Fibroblast of skin of right biceps (primary cell): Measurements from ENCODE around the gene THAP5.

Source experiments
- DNase-seq: peaks from one replicate; pipeline ENCODE4 v3.0.0-alpha.2; 2013

The THAP5 gene

DNA sequence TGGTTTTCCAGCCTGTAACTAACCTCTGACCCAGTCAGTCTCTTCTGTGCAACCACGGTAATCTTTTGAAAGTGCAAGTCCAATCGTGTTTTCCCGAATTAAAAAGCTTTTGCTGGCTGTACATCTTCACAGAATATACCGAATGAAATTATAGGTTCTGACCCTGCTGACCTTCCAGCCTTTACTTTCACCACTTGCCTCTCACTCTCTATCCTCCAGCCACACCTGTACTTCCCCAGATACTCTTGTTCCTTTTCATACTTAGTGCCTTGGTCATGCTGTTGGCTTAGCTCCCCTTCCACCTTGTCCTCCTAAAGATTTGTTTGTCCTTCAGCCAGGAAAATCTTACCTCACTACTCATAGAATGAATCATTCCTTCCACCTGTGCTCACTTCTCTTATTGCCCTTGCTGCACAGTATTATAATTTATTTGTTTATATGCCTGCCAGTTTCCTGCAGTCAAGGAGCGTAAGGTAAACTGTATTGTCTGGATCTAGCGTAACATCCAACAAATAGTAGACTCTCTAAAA is 41.3 kb downstream of the THAP5 start:
- DNase-seq: no peak

DNA sequence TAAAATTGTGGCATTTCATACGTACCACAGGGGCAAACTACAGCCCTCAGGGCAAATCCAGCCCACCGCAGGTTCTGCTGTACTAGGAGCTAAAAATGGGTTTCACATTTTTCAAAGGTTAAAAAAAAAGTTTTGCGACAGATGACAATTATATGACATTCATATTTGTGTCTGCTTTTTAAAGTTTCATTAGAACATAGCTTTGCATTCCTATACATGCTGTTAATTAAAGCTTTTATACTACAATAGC is 42.8 kb downstream of the THAP5 start:
- no peak for DNase-seq

DNA sequence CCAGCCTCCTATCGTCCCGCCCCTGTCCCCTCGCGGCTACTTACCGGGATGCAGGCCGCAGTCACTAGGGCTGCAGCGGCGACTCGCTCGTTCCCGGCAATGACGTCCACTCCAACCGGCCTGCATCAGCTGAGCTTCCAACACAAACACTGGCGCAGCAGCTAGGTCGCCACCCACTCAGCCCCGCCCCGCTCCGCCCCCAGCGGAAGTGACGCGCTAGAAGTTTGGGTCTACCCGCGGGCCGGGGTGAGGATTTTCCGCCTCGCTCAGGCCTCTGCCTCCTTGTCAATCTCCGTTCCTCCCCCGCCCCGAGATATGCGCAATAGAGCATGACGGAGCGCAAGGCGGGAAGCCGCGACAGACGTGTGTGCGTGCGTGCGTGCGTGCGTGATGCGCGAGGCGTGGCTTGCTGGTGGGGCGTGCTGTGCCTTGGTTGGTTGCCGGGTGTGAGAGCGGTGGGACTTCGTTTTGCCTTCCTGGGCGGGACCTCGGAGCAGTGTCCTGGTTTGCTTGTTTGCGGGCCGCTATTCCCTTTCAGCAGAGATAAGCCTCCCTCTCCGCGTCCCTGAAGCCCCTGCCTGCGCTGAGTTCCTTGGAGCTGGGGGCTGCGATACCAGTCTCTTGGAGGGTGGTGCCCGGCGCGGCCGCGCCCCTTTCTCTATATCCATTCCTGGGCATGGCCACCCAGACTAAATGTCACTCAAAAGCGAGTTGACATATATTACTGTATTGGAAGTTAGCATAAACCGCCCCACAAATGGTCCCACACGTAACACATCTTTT is 43.3 kb downstream of the THAP5 start, which contains the start of gene PNPLA8:
Gene PNPLA8, minus strand, starts transcription at position 151 of the 783 bp plus-strand sequence. CDS start 10,644 bp downstream, outside the sequence.
- DNase-seq: peak; percentile 100

DNA sequence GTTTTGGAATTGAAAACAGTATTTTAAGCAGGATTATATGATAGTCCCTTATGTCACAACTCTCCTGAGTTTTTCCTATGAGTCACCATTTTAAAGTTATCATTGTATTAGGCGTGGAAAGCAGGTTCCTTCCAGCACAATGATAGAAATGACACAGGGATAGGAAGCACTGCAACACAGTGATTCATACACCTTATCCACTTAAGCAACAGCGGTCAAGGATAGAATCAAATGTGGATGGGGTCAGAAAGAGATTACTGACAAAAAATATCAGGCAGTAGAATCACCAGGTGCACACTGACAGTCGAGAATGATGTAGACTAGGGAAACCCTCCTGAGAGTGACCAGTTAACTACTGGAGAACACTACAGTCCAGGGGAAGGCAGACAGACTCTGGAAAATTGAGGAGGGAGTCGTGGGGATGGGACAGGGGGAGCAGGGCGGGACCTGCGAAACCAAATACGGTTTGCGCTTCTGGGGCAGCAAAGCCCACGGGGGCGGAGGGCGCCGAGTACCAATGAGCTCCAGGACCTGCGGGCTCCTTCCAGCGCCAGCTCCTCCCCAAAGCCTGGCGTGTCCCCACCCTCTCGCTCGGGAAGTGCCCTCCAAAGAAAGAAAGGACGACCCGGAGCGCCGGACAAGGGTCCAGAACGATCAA is 44.0 kb downstream of the THAP5 start:
- peak; percentile 80 for DNase-seq

DNA sequence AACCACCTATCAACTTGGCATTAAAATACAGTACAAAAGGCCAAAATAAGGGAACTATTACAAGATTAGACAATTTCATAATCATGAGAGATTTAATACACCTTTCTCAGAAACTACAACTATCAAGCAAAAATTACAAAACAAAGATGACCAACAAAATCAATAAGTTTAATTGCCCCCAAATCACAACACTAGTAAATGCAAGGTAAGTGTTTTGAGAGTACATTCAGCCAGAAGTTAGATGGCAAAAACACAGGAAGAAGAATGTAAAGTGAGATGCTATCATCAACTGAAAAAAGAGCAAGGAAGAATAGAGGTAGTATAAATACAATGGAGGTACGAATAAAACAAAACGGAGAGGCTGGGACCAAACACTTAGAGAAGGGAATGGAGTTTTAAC is 46.7 kb downstream of the THAP5 start:
- no peak for DNase-seq

DNA sequence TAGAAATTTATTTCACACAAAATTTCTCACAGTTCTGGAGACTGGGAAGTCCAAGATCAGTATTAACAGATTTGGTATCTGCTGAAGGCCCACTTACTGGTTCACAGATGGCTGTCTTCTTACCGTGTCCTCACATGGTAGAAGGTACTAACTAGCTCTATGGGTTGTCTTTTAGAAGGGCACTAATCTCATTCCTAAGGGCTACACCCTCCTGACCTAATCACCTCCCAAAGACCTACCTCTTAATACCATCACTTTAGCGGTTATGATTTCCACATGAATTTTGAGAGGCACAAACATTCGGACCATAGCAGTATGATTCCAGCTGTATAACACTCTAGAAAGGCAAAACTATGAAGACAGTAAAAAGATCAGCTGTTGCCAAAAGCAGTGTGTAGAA is 51.6 kb downstream of the THAP5 start:
- no peak for DNase-seq

DNA sequence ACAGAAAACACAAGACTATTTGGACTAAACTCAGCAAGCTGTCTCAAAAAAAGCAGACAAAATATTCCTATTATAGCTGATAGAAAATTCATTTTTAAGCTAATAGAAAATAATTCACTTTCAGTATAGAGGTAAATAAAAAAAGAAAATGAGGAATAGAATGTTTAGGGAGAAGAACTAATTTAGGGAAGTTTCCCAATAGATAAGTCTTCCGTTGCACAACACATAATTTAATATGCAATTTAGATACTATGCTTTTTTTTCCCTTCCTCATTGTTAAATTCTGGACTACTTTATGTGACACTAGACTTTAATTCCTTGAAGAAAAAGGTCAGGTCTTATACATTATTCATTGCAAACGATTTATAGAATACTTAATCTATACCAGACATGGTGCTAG is 53.9 kb downstream of the THAP5 start:
- DNase-seq: no peak

DNA sequence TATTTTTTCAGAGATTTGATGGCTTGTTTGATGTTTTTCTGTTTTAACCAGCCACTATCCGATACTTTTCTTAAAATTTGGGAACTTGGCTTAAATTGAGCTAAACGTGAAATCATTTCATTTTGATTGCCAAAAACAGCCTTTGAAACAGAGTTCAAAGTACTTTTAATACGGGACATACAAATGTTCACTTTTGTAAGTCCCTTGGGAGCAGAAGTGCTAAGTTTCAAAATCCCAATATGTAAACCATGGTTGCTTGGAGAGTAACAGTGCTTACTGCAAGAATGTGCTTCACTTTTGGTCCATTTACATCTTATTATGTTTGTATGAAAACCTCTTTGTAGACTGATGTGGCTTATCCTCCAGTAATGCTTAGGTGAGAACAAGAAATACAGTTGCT is 54.5 kb downstream of the THAP5 start:
- DNase-seq: no peak
